ENCODE results near the gene TSPYL4.

GRCh38 chr6:116253505-116254296 is at the start of gene TSPYL4:
- TF ChIP-seq CTCF (IDR thresholded peaks at IDR 0.05; ENCODE audit: insufficient read depth, low read depth, low read length) (no peak), EZH2 (IDR thresholded peaks at IDR 0.05; ENCODE audit: insufficient read depth, low read length) (no peak)
